Activated T-helper 1 cell treated with anti-CD3 and anti-CD28 coated beads, Interleukin-12 subunit alpha, Interleukin-12 subunit beta, Interleukin-2, Interleukin-4 antibody, amounts not matched to agents 30 ng/mL and 10 ng/mL and 1 ng/mL, durations not matched to agents 14 hours and 24 hours and 36 hours (primary cell): Measurements from ENCODE around the gene LMNTD1. TPM values are rescaled to one million over a fixed set of nuclear protein-coding genes. Genes with fewer than 3 reads are reported as not detected.

Experiments
- DNase-seq: peaks from one replicate; pipeline ENCODE4 v3.0.0; 2021; ENCODE audit warnings: low spot score
- H3K27ac Mint-ChIP-seq: one replicate; pipeline ENCODE4 v1.8.0; 2021; ENCODE audit warnings: mild to moderate bottlenecking, mixed read lengths
- H3K27me3 Mint-ChIP-seq: one replicate; pipeline ENCODE4 v1.8.0; 2022; ENCODE audit warnings: mild to moderate bottlenecking, moderate library complexity, mixed read lengths; ENCODE audit not compliant: insufficient read depth
- H3K36me3 Mint-ChIP-seq: one replicate; pipeline ENCODE4 v1.8.0; 2021; ENCODE audit warnings: low read depth, mixed read lengths
- H3K4me1 Mint-ChIP-seq: one replicate; pipeline ENCODE4 v1.8.0; 2021; ENCODE audit warnings: low read depth, mixed read lengths
- H3K4me3 Mint-ChIP-seq: one replicate; pipeline ENCODE4 v1.8.0; 2021; ENCODE audit warnings: mild to moderate bottlenecking, moderate library complexity, mixed read lengths
- H3K9me3 Mint-ChIP-seq: one replicate; pipeline ENCODE4 v1.8.0; 2021; ENCODE audit warnings: mixed read lengths
- intact Hi-C: fragments of 100-400 bp; cut with micrococcal nuclease; formaldehyde crosslinking; loops from one replicate; pipeline ENCODE4 v1.15.1; 2024
- total RNA-seq: library from RNA; stranded (reverse); gene quantifications from 2 replicates; pipeline ENCODE4 v1.2.3, GENCODE V29; 2022

Gene LMNTD1
- total RNA-seq, 1 donor from 2014 or later = not detected

- H3K9me3 Mint-ChIP-seq = peaks cover 2% of the 10 kb centered on the region
- DNase-seq = no peak
- H3K36me3 Mint-ChIP-seq = no peaks in the 10 kb centered on the region
- H3K4me3 Mint-ChIP-seq = no peak overlapping the region
- H3K4me1 Mint-ChIP-seq = no peaks in the 10 kb centered on the region
- H3K27me3 Mint-ChIP-seq = no peaks in the 10 kb centered on the region
- intact Hi-C loops = no loop called here
- H3K27ac Mint-ChIP-seq = no peak overlapping the region
Measured at GRCh38 chr12:25533150-25533549, 19.9 kb downstream of the LMNTD1 start.

GRCh38 chr12:25531502-25532052, 21.5 kb downstream of the LMNTD1 start:
- Mint-ChIP-seq H3K27ac (no peak overlapping the region), H3K4me1 (no peaks in the 10 kb centered on the region), H3K27me3 (no peaks in the 10 kb centered on the region), H3K4me3 (no peak overlapping the region), H3K36me3 (no peaks in the 10 kb centered on the region), H3K9me3 (peaks cover 2% of the 10 kb centered on the region)
- intact Hi-C loops = no loop called here
- DNase-seq = no peak

- Mint-ChIP-seq H3K4me1 (no peaks in the 10 kb centered on the region), H3K4me3 (no peak overlapping the region), H3K9me3 (peaks cover 2% of the 10 kb centered on the region), H3K27me3 (no peaks in the 10 kb centered on the region), H3K27ac (no peak overlapping the region), H3K36me3 (no peaks in the 10 kb centered on the region)
- no peak for DNase-seq
- intact Hi-C loops = no loop called here
Measured at GRCh38 chr12:25529738-25530137, 23.3 kb downstream of the LMNTD1 start.

GRCh38 chr12:25526778-25527177, 26.3 kb downstream of the LMNTD1 start:
- Mint-ChIP-seq H3K9me3 (no peaks in the 10 kb centered on the region), H3K4me3 (no peak overlapping the region), H3K4me1 (no peaks in the 10 kb centered on the region), H3K36me3 (no peaks in the 10 kb centered on the region), H3K27me3 (no peaks in the 10 kb centered on the region), H3K27ac (no peak overlapping the region)
- intact Hi-C loops = no loop called here
- DNase-seq = no peak

- H3K4me3 Mint-ChIP-seq = no peak overlapping the region
- no peaks in the 10 kb centered on the region for H3K9me3 Mint-ChIP-seq
- no peak for DNase-seq
- H3K4me1 Mint-ChIP-seq = no peaks in the 10 kb centered on the region
- H3K27me3 Mint-ChIP-seq = no peaks in the 10 kb centered on the region
- H3K27ac Mint-ChIP-seq = no peak overlapping the region
- intact Hi-C loops = no loop called here
- H3K36me3 Mint-ChIP-seq = no peaks in the 10 kb centered on the region
Measured at GRCh38 chr12:25524366-25524765, 28.7 kb downstream of the LMNTD1 start.

GRCh38 chr12:25521625-25522256, 31.3 kb downstream of the LMNTD1 start:
- DNase-seq = no peak
- no peak overlapping the region for H3K27ac Mint-ChIP-seq
- no peaks in the 10 kb centered on the region for H3K9me3 Mint-ChIP-seq
- H3K36me3 Mint-ChIP-seq = no peaks in the 10 kb centered on the region
- no peaks in the 10 kb centered on the region for H3K4me1 Mint-ChIP-seq
- intact Hi-C loops = no loop called here
- no peak overlapping the region for H3K4me3 Mint-ChIP-seq
- H3K27me3 Mint-ChIP-seq = peaks cover 2% of the 10 kb centered on the region

- intact Hi-C loops = no loop called here
- Mint-ChIP-seq H3K27me3 (peaks cover 2% of the 10 kb centered on the region), H3K36me3 (no peaks in the 10 kb centered on the region), H3K4me1 (no peaks in the 10 kb centered on the region), H3K4me3 (no peak overlapping the region), H3K27ac (peak overlapping the region; percentile 24), H3K9me3 (no peaks in the 10 kb centered on the region)
- no peak for DNase-seq
Measured at GRCh38 chr12:25518512-25518911, 34.6 kb downstream of the LMNTD1 start.

GRCh38 chr12:25504744-25505143, 48.3 kb downstream of the LMNTD1 start:
- no peak for DNase-seq
- intact Hi-C loops = no loop called here
- no peaks in the 10 kb centered on the region for H3K9me3 Mint-ChIP-seq
- no peak overlapping the region for H3K27ac Mint-ChIP-seq
- no peak overlapping the region for H3K4me3 Mint-ChIP-seq
- H3K4me1 Mint-ChIP-seq = no peaks in the 10 kb centered on the region
- peaks cover 6% of the 10 kb centered on the region for H3K27me3 Mint-ChIP-seq
- H3K36me3 Mint-ChIP-seq = no peaks in the 10 kb centered on the region

GRCh38 chr12:25503666-25504065, 49.4 kb downstream of the LMNTD1 start:
- DNase-seq = no peak
- Mint-ChIP-seq H3K36me3 (no peaks in the 10 kb centered on the region), H3K27me3 (peaks cover 6% of the 10 kb centered on the region), H3K4me3 (no peak overlapping the region), H3K27ac (no peak overlapping the region), H3K4me1 (no peaks in the 10 kb centered on the region), H3K9me3 (no peaks in the 10 kb centered on the region)
- intact Hi-C loops = no loop called here

- peaks cover 6% of the 10 kb centered on the region for H3K27me3 Mint-ChIP-seq
- intact Hi-C loops = no loop called here
- no peak for DNase-seq
- H3K9me3 Mint-ChIP-seq = no peaks in the 10 kb centered on the region
- H3K4me1 Mint-ChIP-seq = no peaks in the 10 kb centered on the region
- H3K36me3 Mint-ChIP-seq = no peaks in the 10 kb centered on the region
- H3K27ac Mint-ChIP-seq = no peak overlapping the region
- no peak overlapping the region for H3K4me3 Mint-ChIP-seq
Measured at GRCh38 chr12:25502596-25502995, 50.5 kb downstream of the LMNTD1 start.

- intact Hi-C loops = no loop called here
- no peak overlapping the region for H3K27ac Mint-ChIP-seq
- peaks cover 6% of the 10 kb centered on the region for H3K27me3 Mint-ChIP-seq
- H3K9me3 Mint-ChIP-seq = no peaks in the 10 kb centered on the region
- no peaks in the 10 kb centered on the region for H3K36me3 Mint-ChIP-seq
- no peak for DNase-seq
- no peaks in the 10 kb centered on the region for H3K4me1 Mint-ChIP-seq
- no peak overlapping the region for H3K4me3 Mint-ChIP-seq
Measured at GRCh38 chr12:25502118-25502517, 51.0 kb downstream of the LMNTD1 start.

- intact Hi-C loops = no loop called here
- Mint-ChIP-seq H3K9me3 (no peaks in the 10 kb centered on the region), H3K4me3 (no peak overlapping the region), H3K4me1 (no peaks in the 10 kb centered on the region), H3K27ac (no peak overlapping the region), H3K36me3 (no peaks in the 10 kb centered on the region), H3K27me3 (peaks cover 6% of the 10 kb centered on the region)
- DNase-seq = no peak
Measured at GRCh38 chr12:25501549-25501948, 51.5 kb downstream of the LMNTD1 start.

GRCh38 chr12:25500651-25501050, 52.4 kb downstream of the LMNTD1 start:
- Mint-ChIP-seq H3K36me3 (no peaks in the 10 kb centered on the region), H3K9me3 (no peaks in the 10 kb centered on the region), H3K27me3 (peaks cover 6% of the 10 kb centered on the region), H3K4me3 (no peak overlapping the region), H3K4me1 (no peaks in the 10 kb centered on the region), H3K27ac (no peak overlapping the region)
- intact Hi-C loops = no loop called here
- DNase-seq = no peak

- H3K27ac Mint-ChIP-seq = no peak overlapping the region
- H3K4me3 Mint-ChIP-seq = no peak overlapping the region
- no peaks in the 10 kb centered on the region for H3K9me3 Mint-ChIP-seq
- H3K36me3 Mint-ChIP-seq = no peaks in the 10 kb centered on the region
- H3K27me3 Mint-ChIP-seq = peaks cover 2% of the 10 kb centered on the region
- no peak for DNase-seq
- intact Hi-C loops = no loop called here
- H3K4me1 Mint-ChIP-seq = no peaks in the 10 kb centered on the region
Measured at GRCh38 chr12:25497021-25497420, 56.1 kb downstream of the LMNTD1 start.
